Right hindlimb (tissue), 1 donor: ENCODE measurements around the gene OR6Q1.

Source experiments
- DNase-seq: peaks from one replicate; pipeline ENCODE4 v3.0.0-alpha.2; 2018

The OR6Q1 gene

DNA sequence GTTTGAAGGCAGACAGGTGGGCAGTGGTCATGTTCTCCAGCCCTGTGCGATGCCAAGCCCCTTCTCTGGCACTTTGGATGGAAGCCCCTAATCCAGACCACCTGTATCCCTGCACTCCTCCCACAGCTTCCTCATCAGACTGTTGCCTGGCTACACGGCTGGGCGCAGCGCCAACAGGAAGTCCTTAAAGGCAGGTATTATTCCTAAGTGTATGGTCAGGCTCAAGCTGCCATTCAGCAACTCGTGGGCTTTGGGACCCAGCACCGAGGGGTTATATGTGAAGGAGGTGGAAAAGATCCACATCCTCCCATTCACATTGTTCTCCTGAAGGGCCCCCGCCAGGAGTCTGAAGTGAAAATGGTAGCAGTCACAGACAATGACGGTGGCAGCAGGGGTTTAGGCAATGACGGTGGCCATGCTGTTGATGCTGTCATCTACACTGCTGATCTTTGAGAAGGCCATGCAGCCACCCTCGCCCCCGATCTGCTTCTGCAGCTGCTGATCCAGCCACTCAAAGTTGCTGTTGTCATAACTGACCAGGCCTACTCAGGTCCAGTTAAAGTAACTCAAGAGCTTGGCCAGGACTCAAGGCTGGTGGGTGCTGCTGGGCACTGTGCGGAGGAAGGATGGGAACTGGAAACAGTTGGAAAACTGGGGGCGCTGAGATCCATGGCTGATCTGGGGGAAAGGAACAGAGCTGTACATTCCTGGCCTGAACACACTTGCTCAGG, 27.7 kb downstream of the OR6Q1 start:
- DNase-seq: peak; percentile 30

- no peak for DNase-seq
Measured at GRCh38 chr11:58059007-58059350, 28.2 kb downstream of the OR6Q1 start.

- no peak for DNase-seq
Measured at GRCh38 chr11:58060535-58060934, 29.8 kb downstream of the OR6Q1 start.

DNA sequence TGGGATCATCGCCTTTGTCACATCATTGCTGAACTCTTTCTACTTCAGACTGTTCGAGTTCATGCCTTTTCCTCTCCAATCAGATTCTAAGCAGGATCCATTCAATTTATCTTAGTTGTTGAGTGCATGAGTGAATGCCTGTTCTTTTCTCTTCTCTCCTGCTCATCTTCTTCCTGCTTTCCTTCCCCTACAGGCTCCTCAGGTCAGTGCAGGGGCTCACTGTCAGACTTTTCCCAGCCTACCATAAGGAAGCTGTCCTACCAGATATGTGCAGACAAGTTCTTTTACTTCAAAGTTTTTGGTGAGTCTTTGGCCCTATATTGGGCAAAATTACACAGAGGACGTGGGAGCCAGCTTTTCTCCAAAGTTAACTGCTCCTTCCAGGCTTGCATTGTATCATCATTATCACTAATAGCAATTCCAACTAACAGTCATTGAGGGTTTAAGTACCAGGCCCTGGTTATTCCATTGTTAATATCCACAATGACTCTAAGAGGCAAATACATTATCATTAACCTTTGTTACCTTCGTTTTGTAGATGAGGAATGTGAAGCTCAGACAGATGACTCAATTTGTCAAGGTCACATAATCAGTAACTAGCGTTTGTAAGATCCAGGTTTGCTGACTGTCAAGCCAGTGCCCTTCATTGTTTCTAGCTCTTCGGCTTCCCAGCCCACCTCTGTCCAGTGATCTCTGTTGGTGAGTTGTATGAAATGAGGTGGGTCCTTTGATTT, 30.4 kb downstream of the OR6Q1 start:
- no peak for DNase-seq

GRCh38 chr11:58061813-58062212, 31.1 kb downstream of the OR6Q1 start:
- DNase-seq: no peak

DNA sequence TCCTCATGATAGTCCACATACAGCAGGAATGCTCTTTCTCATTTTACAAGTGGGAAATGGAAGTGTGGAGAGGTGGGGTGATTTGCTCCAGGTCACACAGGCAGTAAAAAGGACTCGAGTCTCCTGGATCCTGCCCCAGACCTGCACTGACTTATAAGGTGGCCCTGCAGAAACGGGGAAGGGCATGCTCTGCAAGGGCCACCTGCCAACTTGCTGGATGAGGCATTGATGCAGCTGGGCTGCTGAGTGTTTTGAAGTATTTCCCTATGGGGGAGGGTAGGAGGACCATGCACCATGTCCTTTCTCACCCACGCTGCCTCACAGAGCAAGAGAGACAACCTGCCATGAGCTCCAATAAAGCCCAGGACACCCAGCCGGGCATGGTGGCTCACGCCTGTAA, 36.9 kb downstream of the OR6Q1 start:
- DNase-seq: no peak

DNA sequence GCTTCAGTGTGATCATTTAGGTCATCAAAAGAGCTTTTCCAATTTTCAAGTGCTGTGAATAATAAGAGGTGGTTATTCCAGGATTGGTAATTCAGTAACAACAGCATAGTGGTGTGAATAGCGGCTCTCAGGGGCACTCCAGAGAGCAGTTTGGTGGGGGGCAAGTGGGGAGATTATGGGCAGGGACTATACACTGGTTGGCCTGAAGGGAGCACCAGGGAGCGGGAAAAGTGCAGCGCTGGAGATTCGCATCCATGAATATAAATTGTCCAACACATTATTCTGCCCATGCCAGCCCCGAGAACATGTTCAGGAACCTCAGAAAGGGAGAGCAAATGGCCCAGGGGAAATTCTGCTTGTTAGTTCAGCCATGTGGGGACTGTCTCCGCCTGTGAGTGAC, 37.9 kb downstream of the OR6Q1 start:
- no peak for DNase-seq

DNA sequence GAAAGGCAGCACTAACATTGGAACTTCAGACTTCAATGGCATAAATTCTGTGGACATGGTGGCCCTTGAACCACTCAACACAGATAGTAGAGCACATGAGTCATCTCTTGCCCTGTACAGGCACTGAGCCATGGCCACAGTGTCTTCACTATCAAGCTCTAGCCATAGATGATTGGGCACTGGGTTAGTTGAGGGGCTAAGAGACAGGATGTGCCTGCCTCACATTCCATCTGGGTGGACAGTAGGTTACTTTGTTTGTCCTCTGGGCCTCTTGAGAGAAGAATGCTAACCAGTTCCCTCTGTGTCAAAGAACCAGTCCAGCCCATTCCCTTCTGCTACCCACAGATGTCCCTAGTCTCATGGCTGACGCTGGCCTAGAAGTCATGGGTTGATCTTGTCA, 39.8 kb downstream of the OR6Q1 start:
- DNase-seq: no peak

DNA sequence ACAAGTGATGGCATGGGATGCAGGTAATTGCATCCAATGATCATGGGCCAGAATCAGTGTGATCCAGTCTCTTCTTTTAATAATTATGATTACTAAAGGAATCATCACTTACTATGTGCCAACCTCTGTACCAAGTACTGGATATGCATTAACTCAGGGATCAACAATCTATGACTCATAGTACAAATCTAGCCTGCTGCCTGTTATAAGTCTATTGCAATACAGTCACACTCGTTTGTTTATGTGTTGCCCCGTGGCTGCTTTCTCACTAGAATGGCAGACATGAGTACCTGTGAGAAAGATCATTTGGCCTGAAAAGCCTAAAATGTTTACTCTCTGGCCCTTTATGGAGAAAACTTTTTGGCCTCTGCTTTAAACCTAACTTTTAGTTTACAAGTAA, 45.0 kb downstream of the OR6Q1 start:
- no peak for DNase-seq
